Vagina (tissue), 2 donors: ENCODE data around the gene CPLX3.

Source experiments
- CTCF ChIP-seq, 3 experiments: fragments of 450-650 bp in 2 of 3; fragments of 200-600 bp in 1 of 3; sonication (generic) in 1 of 3; IDR thresholded peaks; one replicate each; pipeline ENCODE4 v1.5.1; 2017 to 2019; ENCODE audit warnings: antibody characterized with exemption in 3 of 3, mild to moderate bottlenecking in 2 of 3, moderate library complexity in 2 of 3
- POLR2A ChIP-seq, 2 donors: fragments of 450-650 bp; IDR thresholded peaks; one replicate each; pipeline ENCODE4 v1.6.1; 2017; ENCODE audit warnings: antibody characterized with exemption in 2 of 2, mild to moderate bottlenecking in 2 of 2, moderate library complexity in 2 of 2
- POLR2AphosphoS5 ChIP-seq, 2 donors: sonication (generic); formaldehyde crosslinking; IDR thresholded peaks; one replicate each; pipeline ENCODE4 v1.9.0; 2017; ENCODE audit warnings: antibody characterized with exemption in 2 of 2, mild to moderate bottlenecking in 2 of 2, low read depth in 1 of 2; ENCODE audit not compliant: insufficient read depth in 1 of 2

GRCh38 chr15:74800559-74801094, 25.8 kb upstream of the CPLX3 start:
- no peak for TF ChIP-seq POLR2AphosphoS5 (IDR thresholded peaks at IDR 0.05; ENCODE audit: insufficient read depth in 1 of 2, low read depth in 1 of 2)
- no peak for TF ChIP-seq POLR2A (IDR thresholded peaks at IDR 0.05)
- no peak for TF ChIP-seq CTCF (IDR thresholded peaks at IDR 0.05)
